Hippocampal formation (tissue), 2 donors: ENCODE results near the gene KDM1A.

Experiments
- DNase-seq, 2 donors: peaks; one replicate each; lab custom pipeline; 2025; lab: John Stamatoyannopoulos, UW

Gene KDM1A

GRCh38 chr1:23110391-23110790, 91.1 kb downstream of the KDM1A start:
- DNase-seq, result no peak

- DNase-seq, result no peak
Measured at GRCh38 chr1:23111600-23112535, 92.6 kb downstream of the KDM1A start.

GRCh38 chr1:23114424-23115079, 95.3 kb downstream of the KDM1A start:
- no peak for DNase-seq

DNA sequence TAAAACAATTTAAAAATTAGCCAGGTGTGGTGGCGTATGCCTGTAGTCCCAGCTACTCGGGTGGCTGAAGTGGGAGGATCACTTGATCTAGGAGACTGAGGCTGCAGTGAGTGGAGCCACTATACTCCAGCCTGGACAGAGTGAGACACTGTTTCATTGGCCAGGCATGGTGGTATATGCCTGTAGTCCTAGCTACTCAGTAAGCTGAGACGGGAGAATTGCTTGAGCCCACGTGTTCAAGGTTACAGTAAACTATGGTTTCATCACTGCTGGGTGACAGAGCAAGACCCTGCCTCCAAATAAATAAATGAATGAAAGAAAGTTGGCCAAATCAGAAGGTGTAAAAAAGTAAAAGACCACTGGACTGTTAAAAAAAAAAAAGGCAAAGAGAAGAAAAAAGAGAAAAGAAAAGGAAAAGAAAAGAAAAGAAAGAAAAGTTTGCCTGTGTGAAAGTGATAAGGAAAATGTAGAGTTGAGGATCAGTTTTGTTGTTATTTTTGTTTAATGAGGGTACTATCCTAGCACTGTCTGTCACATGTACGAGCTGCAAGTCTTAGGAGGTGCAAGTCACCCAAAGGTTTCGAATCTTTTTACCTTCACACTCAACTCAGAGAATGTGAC, 97.1 kb downstream of the KDM1A start:
- DNase-seq, result no peak

- no peak for DNase-seq
Measured at GRCh38 chr1:23116921-23117699, 97.8 kb downstream of the KDM1A start.

DNA sequence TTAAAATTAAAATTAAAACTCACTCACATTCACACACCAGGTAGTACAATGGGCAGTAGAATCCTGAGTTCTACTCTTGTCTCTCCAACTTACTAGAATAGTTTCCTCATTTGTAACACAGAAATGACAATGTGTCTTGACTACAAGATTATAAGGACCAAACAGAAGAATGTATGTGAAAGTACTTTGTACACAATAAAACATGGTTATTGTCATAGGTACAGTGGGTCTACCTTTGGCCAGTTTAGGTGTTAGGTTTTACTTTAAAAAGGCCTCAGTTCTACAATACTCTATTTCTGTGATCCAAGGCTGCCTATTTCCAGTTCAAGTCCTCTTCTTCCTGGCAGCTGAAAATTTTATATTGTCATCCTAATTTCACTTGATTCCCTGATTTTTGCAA, 99.1 kb downstream of the KDM1A start:
- DNase-seq, result no peak

DNA sequence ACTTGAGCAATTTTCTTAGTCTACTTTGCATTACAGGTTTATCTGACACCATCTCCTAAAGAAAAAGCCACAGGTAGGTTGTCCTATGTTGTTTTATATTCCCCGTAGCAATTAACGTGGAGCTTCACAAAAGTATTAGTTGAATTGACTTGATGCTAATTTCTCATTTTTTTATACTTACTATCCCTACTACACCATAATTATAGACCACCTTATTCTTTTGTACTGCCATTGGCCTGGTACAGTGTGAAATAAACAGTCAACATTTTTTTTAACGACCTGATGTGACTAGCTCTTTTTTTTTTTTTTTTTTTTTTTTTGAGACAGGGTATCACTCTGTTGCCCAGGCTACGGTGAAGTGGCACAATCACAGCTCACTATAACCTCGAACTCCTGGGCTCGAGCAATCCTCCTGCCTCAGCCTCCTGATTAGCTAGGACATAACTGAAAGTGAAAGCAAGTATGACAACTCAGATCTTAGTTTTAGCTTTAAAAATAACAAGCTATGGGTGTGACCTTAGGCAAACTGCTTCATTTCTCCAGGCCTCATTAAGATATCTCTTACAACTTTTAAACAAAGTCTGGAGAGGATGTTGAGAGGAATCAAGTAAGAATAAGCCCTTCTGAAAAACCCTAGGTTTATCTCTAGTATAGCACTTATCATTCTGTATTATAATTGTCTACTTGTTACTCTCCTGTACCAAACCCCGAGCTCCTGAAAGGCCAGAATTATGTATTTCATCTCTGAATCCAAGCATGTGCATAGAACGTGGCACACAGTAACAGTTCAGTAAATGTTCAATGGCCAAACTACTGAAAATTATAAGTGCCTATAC, 99.9 kb downstream of the KDM1A start:
- no peak for DNase-seq

DNA sequence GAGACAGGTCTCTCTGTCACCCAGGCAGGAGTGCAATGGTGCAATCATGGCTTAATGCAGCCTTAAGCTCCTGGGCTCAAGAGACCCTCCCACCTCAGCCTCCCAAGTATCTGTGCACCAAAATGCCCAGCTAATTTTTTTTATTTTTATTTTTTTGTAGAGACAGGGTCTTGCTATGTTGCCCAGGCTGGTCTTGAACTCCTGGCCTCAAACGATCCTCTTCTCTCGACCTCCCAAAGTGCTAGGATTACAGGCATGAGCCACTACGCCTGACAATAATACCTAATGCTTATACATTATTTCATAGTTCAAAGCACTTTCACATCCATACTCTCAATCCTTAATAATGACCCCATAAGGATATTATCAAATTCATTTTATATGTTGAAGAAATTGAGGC, 101.1 kb downstream of the KDM1A start:
- no peak for DNase-seq

DNA sequence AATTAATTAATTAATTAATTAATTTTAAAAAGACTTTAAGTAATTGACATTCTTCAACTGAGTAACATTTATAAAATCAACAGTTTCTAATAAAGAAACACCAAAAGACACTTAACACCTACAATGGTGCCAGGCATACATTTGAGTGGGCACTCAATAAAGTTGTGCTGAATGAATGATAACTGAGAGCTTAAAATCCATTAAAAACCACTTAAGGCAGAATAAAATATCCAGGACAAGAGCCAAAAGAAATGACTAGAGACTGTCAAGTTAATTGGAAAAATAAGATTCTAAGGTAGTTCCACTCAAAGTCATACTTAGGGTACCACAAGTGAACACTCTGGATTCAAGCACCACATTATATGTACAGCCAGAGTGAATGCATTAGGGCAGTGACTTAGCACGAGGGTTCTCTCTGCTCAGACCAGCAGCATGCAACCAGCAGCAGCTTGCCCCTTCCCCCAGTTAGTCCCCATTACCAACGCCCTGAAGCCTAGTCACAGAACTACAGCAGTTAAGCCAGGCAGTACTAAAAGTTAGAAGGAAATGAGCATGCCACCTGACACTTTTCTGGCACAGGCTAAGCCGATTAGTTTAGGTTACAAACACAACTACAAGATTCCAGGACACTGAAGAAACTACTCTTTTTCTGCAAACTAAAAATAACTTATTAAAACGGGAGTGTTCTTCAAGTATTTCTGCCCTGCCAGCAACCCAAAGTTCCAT, 102.9 kb downstream of the KDM1A start:
- DNase-seq, result no peak

DNA sequence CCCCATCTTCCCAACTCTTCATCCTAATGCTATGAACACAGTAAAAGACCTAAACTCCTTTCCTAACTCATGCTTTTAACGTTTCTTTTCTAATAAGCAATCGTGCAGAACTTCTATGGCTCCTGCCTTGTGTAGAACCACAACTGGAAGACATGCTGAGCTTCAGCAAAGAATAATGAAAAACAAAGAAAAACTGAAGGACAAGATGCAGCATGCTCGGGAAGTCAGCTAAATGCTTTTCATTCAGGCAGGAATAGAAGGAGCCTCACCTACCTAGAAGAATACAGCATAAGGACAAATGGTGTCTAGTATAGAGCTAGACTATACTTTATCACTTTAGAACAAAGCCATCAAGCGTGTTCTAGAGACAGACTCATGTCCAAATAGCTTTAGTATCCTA, 103.5 kb downstream of the KDM1A start:
- no peak for DNase-seq

DNA sequence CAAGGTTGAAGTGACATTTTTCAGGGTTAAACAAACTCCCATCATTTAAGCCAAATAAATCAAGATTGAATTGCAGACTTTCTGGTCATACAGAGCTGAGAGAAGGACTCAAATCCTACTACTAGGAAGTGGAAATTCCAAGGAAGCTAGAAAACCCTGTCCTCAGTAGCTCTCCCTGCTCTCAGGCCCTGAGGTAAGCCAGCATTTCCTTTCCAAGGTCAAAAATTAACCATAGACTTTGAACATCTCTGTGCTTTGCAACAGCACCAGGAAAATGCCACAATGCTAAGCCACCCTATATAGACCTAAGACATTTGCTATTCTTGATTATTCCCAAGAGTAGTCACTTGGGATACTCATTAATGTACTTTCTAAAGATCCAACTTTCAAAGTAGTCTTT, 104.3 kb downstream of the KDM1A start:
- DNase-seq, result no peak

- DNase-seq, result no peak
Measured at GRCh38 chr1:23124259-23125026, 105.2 kb downstream of the KDM1A start.

DNA sequence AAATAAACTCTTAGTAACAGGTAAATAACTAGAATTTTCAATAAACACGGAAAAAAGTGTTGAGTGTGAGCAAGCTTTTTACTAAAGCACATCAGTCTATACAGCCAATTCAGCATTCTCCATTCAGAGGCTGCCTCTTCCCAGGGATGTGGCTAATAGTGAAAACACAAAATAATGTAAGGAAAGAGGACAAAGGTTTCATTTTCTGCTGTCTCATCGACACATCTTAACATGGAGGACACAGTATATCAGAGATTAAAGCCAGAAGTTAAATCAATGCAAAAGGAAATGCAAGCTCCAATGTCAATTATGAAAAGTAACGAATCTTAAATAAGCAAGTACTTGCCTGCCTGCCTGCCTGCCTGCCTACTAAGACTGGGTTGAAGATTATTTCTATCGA, 106.2 kb downstream of the KDM1A start:
- DNase-seq, result no peak

GRCh38 chr1:23126200-23126599, 106.9 kb downstream of the KDM1A start:
- no peak for DNase-seq

DNA sequence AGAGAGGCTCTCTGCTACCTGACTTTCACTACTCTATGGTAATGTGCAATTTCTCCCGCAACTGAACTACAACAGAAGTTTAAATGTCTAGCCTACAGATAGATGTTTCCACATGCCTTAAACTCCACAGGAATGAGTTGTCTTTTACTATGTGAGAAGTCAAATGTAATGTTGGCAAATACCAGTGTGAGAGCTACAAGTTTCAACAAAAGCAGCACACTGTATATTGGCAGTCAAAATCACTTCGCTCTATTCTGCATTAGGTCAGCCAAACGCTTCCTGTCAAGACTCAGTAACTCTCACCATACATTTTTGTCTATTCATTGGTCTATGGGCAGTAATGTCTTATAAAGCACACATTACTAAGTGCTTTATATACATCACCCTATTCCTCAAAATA, 107.5 kb downstream of the KDM1A start:
- no peak for DNase-seq

DNA sequence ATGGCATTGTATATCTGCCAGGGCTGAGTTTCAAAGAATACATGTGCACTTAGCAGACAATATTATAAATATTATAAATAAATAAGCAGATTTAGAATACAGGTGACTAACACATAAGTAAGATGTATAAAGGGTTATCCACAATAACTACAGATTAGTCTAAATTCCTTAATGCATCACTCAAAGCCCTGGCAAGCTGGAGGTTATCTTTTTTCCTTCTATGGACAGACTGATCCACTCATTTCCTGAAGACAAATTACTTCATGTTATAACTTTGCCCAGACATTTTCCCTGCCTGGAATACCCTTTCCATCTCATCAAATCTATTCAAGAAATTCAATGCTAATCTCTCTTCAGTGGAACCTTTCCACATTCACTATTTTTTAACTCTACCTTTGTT, 110.6 kb downstream of the KDM1A start:
- no peak for DNase-seq

- DNase-seq, result no peak
Measured at GRCh38 chr1:23132033-23132432, 112.8 kb downstream of the KDM1A start.
